Stimulated activated CD4-positive, alpha-beta T cell treated with anti-CD3 and anti-CD28 coated beads, Interleukin-2, amount 100 ng/mL, for 4 hours (primary cell): ENCODE results near the gene CAPN10.

Experiments
- DNase-seq: peaks from one replicate; pipeline ENCODE4 v3.0.0-alpha.2; 2020; ENCODE audit warnings: low read depth

CAPN10 gene

GRCh38 chr2:240637901-240638345, 51.4 kb downstream of the CAPN10 start:
- no peak for DNase-seq

- DNase-seq: no peak
Observed at GRCh38 chr2:240638512-240639160, 52.1 kb downstream of the CAPN10 start.

- DNase-seq: no peak
Observed at GRCh38 chr2:240639566-240639965, 53.0 kb downstream of the CAPN10 start.

DNA sequence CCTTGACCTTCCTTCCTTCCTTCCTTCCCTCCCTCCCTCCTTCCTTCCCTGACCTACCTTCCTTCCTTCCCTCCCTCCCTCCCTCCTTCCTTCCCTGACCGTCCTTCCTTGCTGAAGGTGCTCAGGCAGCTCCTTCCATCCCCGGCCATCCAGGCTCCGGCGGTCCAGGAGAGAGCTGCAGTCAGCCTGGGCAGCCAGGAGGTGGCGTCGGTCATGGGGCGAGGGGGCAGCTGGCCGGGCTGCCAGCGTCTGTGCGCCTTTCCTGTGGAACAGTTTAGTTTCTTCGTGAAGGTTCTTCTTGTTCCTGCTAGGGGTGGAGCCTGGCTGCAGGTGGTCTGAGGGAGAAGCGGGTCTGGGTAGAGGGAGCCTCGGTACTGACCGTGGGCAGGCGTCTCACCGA, 54.4 kb downstream of the CAPN10 start:
- no peak for DNase-seq

DNA sequence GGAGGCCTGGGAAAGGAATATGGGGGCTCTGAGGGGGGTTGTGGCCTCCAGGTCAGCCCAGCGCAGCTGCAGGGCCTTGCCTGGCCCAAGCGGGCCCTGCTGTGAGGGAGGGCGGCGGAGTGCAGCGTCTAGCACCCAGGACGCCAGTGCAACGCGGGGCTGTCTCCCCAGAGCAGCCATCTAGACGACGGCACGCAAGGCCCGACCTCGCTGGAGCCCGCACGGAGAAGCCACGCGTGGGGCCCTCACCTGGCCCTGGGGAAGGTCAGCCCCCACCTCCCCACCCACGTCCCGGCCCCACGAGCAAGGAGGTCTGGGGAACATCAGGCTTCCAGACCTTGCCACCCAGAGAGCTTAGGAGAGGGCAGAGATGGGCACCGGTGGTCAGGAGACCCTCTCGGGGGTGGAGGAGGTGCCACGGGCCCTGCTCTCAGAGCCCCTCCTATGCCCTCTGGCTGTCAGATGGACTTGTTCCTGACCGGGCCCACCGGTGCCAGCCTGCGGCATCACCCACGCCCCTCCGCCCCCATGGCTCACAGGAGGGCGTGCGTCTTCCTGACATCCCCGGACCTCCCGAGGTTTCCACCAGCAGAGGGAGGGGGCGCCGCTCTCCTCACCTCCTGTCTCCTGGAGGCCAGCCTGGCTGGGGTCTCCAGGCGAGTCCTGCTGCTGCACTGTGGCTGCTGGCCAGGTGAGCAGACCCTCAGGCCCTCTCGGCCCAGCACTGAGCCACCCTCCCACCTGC, 55.7 kb downstream of the CAPN10 start:
- no peak for DNase-seq

- no peak for DNase-seq
Observed at GRCh38 chr2:240642806-240643092, 56.2 kb downstream of the CAPN10 start.

DNA sequence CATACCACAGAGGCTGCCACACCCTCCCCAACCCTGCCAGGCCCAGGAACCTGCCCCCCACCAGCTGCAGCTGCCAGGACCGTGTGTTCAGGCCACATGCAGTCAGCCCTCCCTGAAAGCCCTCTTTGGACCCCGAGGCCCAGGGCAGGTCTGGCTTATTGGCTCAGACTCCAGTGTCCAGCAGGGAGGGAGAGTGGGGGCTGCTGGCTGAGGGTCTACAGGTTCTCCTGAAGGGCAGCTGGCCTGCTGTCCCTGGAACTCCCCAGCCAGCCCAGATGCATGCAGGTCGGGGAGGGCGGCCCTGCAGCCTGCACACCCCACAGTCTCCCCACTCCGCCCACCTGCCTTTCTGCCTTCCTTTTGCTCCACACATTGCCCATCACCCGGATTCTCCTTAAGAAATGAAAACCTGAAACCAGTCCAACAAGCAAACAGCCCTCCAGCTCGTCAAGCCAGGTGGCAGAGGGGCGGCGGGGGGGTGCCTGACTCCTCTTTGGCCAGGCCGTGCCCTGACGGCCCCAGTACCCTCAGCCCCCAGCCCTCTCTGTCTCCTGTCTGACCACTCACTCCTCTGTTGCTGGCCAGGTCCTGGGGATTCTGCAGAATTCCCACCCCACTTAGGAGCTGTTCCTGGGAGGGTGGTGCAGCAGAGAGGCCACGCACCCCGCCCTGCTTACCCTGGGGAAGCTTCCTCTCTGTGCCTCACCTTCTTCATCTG, 56.7 kb downstream of the CAPN10 start:
- DNase-seq: no peak

GRCh38 chr2:240643811-240644150, 57.2 kb downstream of the CAPN10 start:
- DNase-seq: no peak

DNA sequence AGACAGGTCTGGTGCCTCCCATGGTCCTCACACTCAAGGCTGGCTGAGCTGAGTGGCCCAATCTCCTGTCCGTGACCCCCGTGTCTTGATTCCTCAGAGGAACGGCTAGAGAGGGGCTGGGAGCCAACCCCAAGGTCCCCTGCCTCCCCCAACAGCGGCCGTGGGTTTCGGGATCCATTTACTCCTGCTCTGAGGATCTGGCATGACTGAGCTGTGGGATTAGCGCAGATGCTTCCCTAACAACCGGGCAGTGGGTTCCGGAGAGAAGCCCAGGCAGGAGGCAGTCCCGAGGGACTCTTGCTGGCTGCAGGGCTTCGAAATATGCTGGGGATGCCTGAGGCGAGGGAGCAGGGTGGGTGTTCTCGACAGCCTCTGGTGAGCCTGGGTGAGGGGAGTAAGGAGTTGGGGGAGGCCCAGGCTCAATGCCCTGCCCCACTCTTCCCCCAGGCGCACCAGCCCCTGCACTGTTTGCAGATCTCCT, 57.7 kb downstream of the CAPN10 start:
- no peak for DNase-seq

GRCh38 chr2:240644859-240645301, 58.3 kb downstream of the CAPN10 start:
- no peak for DNase-seq

- no peak for DNase-seq
Observed at GRCh38 chr2:240645346-240645745, 58.8 kb downstream of the CAPN10 start.

DNA sequence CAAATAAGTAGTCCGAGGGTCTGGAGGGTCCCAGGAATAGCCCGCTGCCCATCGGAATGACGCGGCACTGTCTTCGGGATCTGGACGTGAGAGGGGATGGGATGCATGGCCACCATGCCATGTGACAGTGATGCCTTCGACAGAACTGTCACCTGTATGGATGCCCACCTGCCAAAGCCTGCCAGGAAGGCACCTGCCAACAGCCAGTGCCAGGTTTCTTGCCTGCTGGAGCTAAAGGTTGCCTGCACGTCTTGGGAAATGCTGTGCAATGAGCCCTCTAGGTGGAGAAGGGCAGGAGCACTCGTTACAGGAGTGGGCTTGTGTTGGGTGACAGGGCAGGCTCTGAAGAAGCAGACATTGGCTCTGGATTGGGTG, 59.3 kb downstream of the CAPN10 start:
- no peak for DNase-seq

GRCh38 chr2:240646176-240646899, 59.8 kb downstream of the CAPN10 start:
- no peak for DNase-seq

GRCh38 chr2:240646900-240647502, 60.5 kb downstream of the CAPN10 start:
- DNase-seq: no peak

DNA sequence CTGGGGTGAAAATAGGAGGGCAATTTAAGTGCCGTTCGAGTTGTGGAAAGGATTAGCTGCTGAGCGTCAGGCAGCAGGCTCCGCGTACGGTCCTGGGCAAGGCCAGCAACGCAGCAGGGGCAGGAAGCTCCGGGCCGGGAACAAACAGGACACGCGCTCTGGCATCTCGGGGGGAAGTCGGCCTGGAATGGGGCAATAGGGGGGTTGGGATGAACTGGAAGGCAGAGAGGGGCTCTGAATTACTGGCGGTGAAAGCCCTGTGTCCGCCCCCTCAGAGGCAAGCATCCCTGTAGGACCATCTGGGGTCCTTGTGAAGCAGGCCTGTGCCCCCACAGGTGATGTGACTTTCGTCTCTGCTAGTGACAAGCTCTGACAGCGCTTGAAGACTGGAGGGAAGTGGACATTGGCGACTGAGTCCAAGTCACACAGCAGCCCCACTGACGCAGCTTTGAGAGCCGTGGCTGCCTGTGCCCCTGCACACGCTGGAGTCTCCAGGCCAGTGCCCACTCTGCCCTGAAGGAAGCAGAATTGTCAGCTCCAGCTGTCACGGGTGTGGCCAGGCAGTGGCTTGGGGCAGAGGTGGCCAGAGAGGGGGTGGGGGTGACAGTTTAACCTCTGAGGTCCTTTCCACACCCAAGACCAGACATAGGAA, 61.1 kb downstream of the CAPN10 start:
- DNase-seq: no peak

- no peak for DNase-seq
Observed at GRCh38 chr2:240648155-240648649, 61.7 kb downstream of the CAPN10 start.
